ENCODE measurements around the gene HS6ST3.

HS6ST3 gene

DNA sequence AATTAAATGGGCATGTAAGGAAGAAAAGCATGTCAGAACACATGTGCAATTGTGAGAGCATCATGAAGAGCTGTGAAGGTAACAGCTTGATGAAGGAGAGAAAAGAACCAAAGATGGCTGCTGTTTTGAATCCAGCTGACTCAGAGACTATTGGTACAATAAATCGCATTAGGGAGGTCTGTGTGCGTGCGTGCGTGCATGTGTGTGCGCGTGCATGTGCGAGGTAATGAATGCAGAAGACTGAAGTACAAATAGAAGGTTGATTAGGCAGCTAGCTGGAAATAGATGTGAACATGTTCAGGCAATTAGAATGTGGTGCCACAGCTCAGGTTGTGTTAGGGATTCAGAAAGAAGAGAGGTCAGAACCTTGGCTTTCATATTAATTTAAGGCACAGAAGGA is 463.9 kb downstream of the HS6ST3 start:
- no peak for DNase-seq

DNA sequence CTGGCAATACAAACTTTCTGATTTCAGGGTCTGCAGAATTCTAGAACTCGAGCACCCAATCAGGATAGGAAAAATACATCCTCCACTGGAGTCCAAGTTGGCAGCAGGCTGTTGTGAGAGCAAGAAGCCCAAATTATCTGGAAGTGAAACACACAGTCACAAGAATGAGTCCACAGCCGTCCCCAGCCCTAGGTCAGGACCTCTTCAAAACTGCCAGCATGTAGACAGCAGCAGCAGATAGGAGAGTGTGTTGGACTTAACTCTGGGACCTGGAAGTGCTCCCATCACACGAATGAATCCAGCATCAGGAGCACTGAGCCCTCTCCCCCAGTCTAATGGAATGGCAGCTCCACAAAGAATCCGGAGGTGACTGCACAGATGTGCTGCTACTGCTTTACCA is 483.7 kb downstream of the HS6ST3 start:
- no peak for DNase-seq

DNA sequence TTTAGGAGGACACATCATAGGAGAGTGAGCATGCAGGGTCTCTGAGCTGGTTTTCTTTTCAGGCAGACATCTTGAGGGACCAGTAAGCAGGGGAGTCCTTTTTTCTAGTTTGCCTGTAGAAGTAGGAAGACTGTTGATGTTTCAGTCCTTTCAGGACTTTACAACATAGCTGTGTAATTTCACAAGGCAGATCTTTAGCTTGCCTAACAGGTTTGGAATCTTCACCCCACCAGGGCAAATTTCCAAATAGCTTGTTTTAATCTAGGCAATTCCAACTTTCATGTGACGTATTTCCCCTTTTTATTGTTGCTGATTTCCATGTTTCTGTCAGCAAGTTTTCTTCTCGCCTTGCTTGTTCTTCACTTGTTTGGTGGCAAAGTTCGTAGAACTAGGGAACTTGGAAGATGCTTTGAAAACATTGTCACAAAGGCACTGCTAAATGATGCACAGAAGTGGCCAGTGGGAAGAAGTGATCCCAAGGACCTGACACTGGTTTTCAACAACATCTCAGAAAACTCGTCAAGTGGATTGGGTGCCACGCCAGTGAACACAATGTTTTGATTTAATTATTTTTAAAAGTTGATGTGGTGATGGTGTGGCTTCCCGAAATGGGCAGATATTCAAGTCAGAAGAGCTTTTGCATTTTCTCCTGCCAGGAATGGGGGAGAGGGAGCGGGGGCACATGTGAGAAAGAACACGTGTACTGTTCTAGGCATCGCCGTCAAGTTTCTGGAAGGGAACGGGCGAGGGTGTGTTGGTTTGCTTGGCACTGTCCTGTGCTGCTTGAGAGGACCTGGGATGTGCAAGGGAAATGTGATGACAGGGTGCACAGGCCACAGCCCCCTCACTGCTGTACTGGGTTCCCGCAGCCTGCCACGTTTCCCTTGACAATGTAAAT is 485.8 kb downstream of the HS6ST3 start:
- peak; percentile 29 for DNase-seq

DNA sequence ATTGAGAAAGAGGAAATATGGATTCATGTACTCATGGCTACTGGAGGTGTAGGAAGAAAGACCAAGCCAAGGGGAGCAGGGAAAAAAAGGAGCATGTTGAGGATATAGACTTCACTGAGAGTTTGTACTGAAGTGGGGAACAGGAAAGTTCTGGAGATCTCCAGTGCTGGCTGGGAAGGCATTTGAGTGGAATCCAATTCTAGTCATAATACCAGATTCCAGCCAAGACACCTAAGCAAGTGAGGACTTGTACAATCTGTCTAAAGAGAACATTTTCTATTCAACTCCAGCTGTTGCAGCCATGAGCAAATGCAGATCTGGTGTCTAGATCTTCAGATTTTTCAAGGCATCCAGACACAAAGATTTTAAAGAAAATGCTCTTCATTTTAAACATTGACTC is 491.8 kb downstream of the HS6ST3 start:
- no peak for DNase-seq

DNA sequence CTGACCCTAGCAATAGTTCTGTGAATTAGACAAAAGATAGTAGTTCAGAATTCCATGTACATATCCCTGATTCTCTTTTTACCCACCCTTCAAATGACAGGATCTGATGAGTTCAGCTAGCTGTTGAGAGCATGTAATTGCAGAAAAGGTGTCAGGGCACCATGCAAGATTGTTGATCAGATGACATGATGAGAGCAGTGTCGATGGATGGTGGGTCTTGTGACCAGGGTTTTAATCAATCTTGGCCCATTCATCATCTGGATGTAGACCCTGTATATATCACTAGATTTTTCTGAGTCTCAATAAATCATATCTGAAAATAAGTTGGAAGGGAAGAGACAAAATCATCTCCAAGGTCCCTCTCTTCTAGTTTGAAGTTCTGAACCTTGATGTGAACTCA is 525.3 kb downstream of the HS6ST3 start:
- no peak for DNase-seq

DNA sequence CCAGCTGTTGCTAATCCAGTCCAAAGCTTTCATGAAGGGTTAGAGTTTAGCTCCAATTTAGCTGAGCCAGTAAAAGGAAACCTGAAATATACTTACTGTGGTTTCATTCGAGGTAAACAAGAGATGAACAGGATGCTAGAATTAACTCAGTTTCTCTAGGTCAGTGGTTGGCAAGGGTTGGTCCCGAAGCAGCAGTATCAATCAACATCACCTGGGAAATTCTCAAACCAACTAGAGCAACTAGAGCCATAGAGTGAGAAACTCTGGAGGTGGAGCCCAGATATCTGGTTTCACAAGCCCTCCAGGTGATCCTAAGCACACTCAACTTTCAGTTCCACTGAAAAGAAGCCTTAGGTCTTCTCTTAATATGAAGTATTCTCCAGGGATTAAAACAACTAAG is 527.6 kb downstream of the HS6ST3 start:
- no peak for DNase-seq

DNA sequence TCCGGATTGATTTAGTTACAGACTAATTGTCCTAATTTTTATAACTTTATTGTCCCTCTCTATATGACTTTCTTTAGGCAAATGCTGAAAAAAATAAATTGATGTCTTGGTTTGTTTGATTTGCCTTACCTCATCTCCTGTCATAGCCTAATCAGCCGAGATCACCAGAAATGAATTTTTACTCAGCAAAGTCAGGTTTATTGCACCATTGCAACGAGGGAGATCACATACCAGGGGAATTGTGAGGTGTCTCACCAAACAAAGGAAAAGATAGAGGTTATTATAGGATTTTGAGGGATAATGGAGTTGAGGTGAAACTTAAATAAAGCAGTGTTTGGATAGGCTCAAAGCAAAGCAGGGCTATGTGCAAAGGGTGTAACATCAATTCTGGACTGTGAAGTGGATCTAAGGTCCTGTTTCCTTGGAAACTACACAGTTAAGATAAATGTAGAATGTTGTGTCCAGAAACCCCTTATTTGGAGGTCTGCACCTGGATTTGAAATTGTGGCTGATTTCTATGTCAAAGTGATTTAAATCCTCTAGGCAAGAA is 531.8 kb downstream of the HS6ST3 start:
- DNase-seq = no peak

DNA sequence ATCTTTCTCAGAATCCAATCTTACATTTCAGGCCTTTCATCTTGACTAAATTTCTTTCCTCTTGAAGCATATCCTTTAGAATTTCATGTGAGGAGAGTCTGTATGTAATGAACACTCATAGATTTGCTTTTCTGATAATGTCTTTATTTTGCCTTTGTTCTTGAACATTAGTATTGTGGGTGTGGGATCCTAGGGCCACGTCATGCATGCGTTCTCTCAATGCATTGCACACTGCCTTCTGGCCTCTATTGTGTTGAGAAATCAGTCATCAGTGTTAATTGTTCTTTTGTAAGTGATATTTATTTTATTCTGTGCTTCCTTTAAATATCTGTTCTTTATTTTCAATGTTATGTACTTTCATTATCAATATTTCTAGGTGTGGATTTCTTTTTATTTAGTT is 539.4 kb downstream of the HS6ST3 start:
- DNase-seq = no peak

DNA sequence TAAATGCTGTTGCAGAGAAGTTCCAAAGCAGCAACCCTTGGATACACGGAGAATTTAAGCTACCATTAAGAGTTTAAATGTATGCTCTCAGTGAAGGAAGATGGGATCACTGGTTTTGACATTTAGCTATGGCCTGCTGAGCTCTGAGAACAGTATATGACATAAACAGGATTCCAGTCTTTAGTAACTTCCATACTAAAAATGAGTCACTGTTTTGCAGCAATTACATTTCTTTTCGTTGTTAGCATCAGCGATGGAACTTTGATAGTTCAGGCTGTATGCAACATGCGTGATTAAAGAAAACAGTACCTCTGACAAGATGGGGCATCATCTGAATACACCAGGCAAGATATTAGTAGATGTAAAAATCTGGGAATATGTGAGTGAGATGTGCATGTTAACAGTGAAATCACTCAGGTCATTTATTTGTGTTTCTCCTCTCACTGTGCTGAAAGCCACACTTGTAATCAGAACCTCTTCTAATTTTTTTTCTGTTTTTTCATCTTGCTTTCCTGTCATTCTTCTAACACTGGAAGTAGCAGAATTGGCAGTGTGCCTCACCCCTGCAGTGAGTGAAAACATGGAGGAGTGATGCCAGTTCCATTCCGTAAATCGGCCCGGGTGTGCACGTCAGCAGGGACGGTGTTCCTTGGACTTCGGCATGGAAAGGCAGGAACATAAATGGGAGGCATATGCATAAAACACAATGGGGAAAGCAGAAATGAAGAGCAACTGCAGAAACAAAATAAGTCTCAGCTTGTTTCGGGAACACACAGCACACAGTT is 542.8 kb downstream of the HS6ST3 start:
- no peak for DNase-seq

DNA sequence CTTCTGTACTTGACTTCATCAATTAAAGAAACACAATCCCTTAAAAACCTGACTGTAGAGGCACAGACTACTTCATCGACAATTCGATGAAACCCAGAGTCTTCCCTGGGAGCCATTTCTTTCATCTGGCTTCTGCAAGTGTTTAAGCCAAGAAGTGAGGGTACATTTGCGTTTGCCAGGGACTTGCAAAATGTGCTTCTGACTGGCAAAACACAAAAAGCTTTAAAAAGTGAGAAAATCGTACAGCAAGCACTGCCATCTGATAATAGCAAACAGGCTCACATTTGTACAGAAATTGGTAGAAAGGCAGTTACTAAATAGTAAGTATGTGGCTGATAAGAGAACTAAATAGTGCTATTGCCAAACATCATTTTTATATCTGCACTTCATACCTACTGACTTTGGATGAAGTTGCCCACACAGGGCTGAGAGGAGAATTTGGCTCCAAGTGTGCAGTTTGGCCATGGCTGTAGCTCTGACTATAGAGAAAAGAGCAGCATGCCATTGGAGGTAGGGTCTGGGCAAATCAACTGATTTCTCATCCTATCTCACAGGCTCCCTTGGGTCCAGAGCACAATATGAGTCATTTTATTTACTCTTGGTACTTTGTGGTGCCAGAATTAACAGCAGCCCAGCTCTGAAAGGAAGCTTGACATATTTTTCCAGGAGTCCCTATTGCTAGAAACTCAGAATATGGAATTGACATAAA is 546.2 kb downstream of the HS6ST3 start:
- DNase-seq = no peak

DNA sequence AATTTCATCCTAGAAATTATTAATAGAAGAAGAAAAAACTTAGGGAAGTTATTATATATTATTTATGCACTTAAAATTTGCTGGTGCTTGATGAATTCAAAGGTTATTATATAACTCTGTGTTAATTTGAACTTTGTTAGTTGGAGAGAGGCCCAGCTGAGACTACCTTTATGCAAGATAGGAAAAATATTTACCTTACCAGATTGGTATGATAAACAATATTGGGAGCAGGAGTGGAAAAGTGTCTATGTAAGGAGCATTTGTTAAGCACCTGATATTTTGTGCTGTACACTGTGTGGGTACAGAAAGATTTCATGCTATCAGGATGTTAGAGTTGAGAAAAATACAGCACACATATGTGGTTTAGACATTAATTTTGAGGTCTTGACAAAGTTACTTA is 547.1 kb downstream of the HS6ST3 start:
- no peak for DNase-seq

DNA sequence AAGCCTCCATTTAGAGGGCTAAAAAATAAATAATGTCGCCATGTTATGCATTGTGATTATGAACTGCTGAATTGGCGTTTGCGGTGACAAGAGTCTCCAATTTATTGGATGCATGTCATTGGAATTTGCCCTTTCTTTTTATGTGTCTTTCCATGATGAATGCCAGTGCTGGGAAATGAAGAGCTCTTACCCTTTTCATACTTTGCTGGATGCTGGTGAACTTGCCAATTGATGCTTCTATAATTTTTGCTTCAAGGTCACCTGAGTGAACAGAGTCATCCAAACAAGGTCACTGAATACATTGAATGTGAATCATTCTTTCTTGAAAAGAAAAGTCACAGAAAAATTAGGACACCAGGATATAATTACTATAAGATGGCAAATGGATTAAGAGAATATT is 556.2 kb downstream of the HS6ST3 start:
- no peak for DNase-seq

DNA sequence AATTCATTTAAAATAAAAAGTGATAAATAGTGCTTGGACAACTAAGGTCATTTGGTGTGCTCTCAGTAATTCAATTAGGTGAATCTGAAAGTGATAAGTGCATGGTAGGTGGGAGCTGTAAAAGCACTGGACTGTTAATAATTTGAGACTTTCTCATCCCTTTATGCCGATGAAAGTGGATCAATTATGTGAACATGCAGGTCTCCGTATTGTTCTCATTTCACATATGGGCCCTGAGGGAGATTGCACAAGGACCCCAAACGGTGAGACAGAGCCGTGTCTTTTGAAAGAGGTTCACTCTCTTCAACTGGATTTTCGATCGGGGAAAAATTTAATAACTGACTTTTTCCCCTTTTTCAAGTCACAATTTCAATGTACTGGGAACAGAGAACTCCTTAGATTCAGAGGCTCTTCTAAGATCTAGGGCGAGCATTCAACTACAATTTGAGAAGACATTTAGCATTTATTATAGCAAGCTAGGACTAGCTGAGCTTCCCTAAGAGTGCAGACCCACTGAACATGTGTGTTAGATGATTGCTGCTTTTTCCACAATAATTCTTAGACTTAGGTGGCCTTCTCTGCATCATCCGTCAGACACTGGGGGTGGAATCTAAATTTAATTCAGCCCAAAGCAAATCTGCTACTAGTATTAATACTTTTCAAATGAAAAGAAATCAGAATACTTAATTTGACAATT is 556.8 kb downstream of the HS6ST3 start:
- DNase-seq = no peak

DNA sequence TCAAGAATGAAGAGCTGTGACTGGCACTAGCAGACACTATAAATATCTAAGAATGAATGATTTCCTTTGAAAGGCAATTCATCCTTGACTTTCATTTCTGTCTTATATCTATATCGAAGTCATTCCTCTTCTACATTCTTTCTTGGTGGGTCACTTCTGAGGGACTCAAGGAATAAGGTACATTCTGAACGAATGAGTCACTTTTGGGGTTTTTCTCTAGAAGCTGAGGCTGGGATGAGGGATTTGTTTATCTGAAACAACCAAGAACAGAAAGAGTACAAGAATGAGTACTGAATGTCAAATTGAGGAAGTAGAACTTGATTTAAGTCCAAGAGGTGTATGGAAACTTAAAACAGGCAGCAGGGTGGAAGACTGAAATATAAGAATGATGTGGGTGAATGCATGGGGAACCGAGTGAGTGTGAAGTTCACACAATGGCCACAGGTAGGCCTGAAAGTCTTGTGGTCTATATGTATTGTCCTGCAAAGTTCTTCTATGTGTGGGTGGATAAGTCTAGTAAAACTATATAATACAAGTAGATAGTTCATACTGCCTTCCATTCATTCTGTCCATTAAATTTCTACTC is 560.5 kb downstream of the HS6ST3 start:
- no peak for DNase-seq

DNA sequence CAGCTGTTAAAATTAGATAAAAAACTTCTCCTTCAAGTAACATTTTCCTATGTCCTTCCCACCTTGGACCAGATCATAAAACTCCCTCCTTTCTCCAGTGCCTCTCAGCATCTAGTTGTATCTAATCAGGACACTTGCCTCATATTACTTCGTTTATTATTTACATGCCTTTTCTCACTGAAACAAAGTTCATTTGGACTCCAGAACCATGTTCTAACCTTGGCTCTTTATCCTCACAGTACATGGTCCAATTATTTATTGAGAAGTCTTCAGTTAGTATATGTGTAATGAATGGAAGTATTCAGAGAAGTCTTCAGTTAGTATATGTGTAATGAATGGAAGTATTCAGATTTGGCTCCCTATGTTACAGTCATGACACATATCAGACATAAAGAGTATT is 561.7 kb downstream of the HS6ST3 start:
- no peak for DNase-seq

DNA sequence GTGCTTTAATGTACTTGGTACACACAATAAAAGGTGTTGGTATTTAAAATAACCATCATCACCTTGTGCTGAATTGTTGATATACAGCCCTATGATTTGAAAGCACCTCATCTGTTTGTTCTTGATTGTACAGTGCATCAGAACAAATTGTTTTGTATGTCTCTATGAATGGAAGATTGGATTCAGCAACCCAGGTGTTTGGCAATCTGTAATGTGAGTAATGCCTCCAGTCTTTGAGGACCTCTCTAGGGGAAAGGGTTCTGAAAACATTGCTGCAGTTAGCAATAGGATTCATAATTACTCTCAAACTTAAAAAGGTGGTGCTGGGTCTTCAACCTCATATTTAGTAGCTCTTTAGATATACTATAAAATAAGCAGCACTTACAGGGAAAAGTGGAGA is 562.6 kb downstream of the HS6ST3 start:
- no peak for DNase-seq

DNA sequence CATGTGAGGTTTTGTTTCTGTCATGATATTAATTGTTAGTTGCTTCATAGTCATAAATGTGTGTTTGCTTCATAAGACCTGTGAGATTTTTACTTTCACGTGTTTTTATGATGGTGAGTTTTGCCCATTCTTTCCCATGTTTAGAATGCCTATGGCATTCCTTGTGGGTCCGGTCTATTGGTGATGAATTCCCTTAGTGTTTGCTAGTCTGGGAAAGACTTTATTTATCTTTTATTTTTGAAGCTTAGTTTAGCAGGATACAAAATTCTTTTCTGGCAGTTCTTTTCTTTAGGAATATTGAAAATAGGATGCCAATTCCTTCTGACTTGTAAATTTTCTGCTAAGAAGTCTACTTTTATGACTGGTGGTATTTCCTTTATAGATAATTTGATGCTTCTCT is 571.7 kb downstream of the HS6ST3 start:
- DNase-seq = no peak

DNA sequence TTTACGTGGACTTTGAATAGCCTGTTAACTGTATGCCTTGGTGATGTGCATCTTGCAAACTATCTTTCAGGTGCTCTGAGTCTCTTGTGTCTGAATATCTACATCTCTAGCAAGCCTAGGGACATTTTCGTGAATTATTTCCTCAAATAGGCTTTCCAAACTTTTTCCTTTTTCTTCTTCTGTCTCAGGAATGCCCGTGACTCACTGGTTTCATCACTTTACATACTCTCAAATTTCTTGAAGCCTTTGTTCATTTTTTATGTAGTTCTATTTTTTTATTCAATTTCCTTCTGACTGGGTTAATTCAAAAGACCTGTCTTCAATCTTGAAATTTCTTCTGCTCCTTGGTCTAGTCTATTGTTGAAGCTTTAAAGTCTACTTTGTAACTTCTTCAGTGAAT is 572.1 kb downstream of the HS6ST3 start:
- no peak for DNase-seq

DNA sequence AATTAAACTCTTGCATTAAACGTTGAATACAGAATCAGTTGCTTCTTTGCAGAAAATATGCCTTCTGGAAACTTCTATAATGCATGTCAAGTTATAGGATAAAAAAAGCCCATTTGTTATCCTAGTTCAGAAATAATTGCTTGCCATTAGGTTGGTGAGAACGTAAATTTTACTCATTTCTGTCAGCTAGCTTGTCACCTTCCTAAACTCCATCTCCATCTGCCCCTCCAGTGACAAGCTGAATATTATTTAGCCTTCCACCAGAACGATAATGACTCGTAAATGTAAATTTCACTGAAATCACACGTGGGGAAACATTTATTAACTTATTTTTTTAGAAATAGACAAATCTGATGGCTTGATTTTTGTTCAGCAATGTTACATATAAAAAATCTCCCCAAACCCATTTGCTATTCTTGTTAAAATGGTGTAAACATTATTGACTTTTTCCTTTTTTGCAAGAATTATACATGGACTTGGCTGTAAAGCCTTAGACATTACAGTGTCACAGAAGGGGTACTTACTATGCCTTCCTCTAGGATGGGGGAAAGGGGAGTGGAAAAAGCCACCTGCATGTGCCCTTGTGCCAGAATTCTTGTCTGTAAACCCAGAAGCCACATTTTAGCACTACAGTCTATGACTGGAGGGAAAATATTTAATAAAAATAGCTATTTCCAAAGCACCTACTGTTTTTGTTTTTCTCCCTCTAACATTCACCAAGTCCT is 577.5 kb downstream of the HS6ST3 start:
- DNase-seq = no peak

DNA sequence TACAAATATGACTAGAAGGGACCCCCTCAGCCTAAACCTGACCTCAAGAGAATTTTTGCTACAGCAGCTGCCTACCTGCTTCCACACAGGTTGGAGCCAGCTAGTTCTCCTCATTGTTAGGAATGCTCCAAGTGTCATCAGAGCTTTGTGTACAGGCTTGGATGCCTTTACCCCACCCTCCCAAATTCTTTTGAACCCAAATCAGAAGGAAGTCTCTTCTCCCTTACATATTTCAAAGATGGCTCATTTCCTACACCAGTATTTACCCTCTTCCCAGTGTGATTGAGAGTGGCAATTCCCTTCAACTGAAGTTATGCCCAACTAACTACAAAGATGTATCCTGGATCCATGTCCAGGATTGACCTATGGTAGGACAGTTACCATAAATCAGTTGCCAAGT is 581.2 kb downstream of the HS6ST3 start:
- DNase-seq = no peak

DNA sequence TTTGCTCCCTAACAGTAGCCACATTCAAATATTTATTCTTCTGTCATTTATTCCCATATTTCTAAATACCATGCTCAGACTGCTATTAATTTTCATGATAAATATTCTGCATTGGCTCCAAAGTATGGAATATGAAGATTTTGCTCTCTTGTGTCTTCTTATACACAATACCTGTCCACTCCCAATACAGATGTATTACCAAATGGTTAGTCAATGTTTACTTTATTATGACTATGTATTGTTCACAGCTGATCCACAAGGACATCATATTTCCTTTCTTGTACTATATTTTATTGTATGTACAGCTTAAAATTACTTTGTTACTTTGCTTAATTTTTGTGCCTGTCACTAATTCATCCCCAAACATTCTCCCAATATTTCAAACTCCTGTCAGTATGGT is 582.1 kb downstream of the HS6ST3 start:
- no peak for DNase-seq

DNA sequence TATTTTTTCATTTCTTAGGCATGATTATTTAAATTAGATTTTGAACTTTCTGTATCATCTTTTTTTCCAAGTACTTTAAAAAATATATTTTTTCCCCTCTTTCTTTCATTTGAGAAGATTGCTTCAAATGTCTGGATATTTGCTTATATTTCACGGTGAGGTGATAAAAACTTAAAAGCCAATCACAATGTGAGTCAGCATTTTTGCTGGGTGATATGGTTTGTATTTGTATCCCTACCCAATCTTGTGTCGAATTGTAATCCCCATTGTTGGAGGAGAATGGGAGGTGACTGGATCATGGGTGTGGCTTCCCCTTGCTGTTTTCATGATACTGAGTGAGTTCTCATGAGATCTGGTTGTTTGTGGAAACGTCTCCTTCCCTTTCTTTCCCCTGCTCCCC is 583.9 kb downstream of the HS6ST3 start:
- DNase-seq = no peak

Data from femur (tissue), 1 donor.